Lower leg skin (tissue), 3 donors: ENCODE results near the gene TM4SF5.

ENCODE experiments used
- POLR2A ChIP-seq, 2 donors: fragments of 450-650 bp; IDR thresholded peaks; one replicate each; pipeline ENCODE4 v1.6.1; 2016 to 2017; ENCODE audit warnings: antibody characterized with exemption in 2 of 2, mild to moderate bottlenecking in 1 of 2, moderate library complexity in 1 of 2
- TF ChIP-seq, protein P1 (sequence below), 3 donors: fragments of 450-650 bp; IDR thresholded peaks; one replicate each; pipeline ENCODE4 v1.5.1; 2016; ENCODE audit warnings: antibody characterized with exemption in 3 of 3, mild to moderate bottlenecking in 3 of 3, moderate library complexity in 2 of 3

- TF ChIP-seq, protein P1, sequence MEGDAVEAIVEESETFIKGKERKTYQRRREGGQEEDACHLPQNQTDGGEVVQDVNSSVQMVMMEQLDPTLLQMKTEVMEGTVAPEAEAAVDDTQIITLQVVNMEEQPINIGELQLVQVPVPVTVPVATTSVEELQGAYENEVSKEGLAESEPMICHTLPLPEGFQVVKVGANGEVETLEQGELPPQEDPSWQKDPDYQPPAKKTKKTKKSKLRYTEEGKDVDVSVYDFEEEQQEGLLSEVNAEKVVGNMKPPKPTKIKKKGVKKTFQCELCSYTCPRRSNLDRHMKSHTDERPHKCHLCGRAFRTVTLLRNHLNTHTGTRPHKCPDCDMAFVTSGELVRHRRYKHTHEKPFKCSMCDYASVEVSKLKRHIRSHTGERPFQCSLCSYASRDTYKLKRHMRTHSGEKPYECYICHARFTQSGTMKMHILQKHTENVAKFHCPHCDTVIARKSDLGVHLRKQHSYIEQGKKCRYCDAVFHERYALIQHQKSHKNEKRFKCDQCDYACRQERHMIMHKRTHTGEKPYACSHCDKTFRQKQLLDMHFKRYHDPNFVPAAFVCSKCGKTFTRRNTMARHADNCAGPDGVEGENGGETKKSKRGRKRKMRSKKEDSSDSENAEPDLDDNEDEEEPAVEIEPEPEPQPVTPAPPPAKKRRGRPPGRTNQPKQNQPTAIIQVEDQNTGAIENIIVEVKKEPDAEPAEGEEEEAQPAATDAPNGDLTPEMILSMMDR (IDR thresholded peaks at IDR 0.05): no peak
- no peak for TF ChIP-seq POLR2A (IDR thresholded peaks at IDR 0.05)
These were observed 35.6 kb upstream of the TM4SF5 start for GRCh38 chr17:4735876-4736651.
